Fibroblast of the aortic adventitia (primary cell): ENCODE measurements around the gene CSNK1A1. TPM values are rescaled to one million over a fixed set of nuclear protein-coding genes. Genes with fewer than 3 reads are reported as not detected.
"Not testable (repeated sequence)": the region's sequence is repeated elsewhere in the genome, so short reads cannot be mapped to it uniquely, and the experiment has no call there.

Source experiments
- DNase-seq: peaks from one replicate; pipeline ENCODE4 v3.0.0-alpha.2; 2010; ENCODE audit warnings: low read depth
- H3K4me3 ChIP-seq: 2 replicates; pipeline ENCODE4 v1.5.1; 2011; ENCODE audit warnings: low read depth, mild to moderate bottlenecking, control low read depth, low read length, moderate library complexity
- total RNA-seq: library from RNA; depleted of rRNA; stranded (reverse); fragments of >200 nt; gene quantifications from 2 replicates; pipeline ENCODE4 v1.2.3, GENCODE V29; 2012; ENCODE audit warnings: low replicate concordance
- TF ChIP-seq, protein P1 (sequence below): IDR thresholded peaks from 2 replicates; pipeline ENCODE4 v1.5.1; 2011; ENCODE audit warnings: mild to moderate bottlenecking, low read length, control low read depth, inconsistent platforms; ENCODE audit not compliant: insufficient read depth

The CSNK1A1 gene
- total RNA-seq, 1 donor: 394 TPM

DNA sequence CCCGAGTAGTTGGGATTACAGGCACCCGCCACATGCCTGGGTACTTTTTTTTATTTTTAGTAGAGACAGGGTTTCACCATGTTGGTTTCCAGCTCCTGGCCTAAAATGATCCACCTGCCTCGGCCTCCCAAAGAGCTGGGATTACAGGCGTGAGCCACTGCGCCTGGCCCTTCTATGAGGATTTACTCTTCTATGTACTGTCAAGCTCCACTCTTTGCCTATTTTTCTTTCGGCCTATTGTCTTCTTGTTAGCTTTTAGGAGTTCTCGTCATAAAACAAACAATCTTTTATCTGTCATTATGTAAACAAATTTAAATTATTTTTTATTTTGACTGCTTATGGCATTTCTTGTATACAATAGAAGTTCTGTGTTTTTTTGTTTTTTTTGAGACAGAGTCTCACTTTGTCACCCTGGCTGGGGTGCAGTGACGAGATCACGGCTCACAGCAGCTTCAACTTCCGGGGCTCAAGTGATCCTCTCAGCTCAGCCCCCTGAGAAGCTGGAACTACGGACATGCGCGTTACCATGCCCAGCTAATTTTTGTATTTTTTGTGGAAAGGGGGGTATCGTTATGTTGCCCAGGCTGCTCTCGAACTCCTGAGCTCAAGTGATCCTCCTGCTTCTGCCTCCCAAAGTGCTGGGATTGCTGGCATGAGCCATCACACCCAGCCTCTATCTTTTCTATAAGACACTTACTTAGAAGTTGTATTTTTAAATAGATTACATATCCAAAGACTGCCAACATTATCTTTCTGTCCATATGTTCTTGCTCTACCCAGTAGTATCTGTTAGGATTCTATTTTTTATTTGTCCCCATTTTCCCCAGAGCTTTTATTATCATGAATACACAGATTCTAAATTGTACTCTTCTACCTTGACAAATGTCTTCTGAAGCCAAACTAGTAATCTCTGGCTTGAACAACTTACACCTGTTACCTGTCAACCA is 29.2 kb downstream of the CSNK1A1 start:
- TF ChIP-seq, protein P1, sequence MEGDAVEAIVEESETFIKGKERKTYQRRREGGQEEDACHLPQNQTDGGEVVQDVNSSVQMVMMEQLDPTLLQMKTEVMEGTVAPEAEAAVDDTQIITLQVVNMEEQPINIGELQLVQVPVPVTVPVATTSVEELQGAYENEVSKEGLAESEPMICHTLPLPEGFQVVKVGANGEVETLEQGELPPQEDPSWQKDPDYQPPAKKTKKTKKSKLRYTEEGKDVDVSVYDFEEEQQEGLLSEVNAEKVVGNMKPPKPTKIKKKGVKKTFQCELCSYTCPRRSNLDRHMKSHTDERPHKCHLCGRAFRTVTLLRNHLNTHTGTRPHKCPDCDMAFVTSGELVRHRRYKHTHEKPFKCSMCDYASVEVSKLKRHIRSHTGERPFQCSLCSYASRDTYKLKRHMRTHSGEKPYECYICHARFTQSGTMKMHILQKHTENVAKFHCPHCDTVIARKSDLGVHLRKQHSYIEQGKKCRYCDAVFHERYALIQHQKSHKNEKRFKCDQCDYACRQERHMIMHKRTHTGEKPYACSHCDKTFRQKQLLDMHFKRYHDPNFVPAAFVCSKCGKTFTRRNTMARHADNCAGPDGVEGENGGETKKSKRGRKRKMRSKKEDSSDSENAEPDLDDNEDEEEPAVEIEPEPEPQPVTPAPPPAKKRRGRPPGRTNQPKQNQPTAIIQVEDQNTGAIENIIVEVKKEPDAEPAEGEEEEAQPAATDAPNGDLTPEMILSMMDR: no peak

DNA sequence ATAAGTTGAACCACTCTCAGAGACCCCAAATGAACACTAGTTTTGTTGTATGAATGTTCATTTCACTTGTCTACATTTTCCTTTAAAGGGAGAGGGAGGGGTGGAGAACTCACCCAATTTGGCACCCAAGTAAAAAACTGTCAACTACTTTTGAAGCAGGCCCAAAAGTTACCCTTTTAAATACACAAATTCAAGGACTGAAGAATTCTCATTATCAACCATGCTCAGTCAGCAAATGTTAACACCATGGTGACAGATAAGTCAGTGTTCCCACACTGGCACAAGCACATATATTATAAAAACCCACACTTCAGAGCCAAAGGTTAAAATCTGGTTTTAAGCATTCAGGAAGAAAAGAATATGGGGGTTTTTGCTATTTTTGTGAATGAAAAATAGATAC is 31.6 kb downstream of the CSNK1A1 start:
- DNase-seq: no peak
- no peak overlapping the region for H3K4me3 ChIP-seq
- TF ChIP-seq, protein P1: no peak

More for the DNA sequence above, 29.2 kb downstream of the CSNK1A1 start:
- H3K4me3 ChIP-seq: no peak overlapping the region
- DNase-seq: no peak

DNA sequence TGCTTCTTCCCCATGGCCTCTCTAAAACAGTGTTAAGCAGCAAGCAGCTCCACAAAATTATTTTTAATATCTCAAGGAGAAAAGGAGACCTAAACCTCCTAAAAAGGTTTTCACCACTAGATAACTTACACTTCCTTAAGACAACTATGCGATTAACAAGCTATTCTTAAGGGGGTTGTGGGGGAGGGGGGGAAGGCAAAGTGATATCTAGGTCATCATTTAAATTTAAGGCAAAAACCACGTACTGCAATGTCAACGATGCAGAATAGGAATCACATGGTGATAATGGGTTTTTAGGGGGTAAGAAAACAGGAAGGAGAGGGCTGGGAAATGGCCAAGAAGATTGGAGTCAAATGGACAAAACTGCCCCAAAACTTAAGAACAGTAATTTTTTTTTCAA is 32.6 kb downstream of the CSNK1A1 start:
- H3K4me3 ChIP-seq: no peak overlapping the region
- TF ChIP-seq, protein P1: no peak
- no peak for DNase-seq

DNA sequence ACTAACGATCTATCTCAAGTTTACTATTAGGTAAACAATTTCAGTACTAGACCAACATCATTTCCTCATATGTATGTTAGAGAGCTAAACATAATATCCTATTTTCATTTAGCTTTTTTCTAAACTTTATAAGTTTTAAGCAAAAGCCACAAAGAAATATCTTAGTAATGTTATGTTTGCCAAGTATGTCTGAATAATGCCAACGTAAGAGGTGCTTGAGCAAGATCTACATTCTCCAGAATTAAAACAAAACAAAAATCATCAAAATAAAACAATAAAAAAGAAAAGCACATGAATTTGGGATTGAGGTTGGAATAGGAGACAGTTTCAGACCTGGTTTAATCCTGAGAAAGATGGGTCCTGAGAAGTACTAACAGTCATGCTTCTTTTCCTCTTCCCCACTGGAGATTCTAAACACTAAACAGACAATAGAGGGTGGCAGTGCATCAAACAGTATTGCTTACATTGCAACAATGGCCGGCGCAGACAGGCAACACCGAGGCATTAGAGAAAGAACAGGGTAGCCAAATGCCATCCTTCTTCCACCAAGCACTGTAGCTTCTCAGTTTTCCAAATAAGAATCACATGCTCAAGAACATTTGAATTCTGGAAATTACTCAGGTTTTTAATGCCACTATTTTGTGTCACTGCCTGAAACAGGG is 33.6 kb downstream of the CSNK1A1 start:
- peak; percentile 66 for DNase-seq
- H3K4me3 ChIP-seq: no peak overlapping the region
- TF ChIP-seq, protein P1: no peak

DNA sequence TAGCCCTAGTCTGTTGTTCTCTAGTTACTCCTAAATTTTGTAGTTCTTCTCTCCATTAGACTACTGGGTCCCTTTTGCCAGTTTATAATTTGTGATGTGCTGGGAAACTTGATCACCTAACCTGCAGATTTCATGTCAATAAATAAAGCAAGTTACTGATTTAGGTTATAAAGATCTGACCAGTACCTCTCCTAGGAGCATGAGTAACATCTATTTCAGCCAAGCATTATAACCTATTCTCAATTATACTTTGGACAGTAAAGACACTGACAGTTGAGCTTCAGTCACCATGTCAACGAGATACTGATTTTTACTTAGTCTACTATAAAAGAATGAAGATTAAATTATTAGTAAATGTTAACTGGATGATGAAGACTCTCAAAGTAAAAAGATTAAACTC is 36.7 kb downstream of the CSNK1A1 start:
- no peak overlapping the region for H3K4me3 ChIP-seq
- TF ChIP-seq, protein P1: no peak
- no peak for DNase-seq

DNA sequence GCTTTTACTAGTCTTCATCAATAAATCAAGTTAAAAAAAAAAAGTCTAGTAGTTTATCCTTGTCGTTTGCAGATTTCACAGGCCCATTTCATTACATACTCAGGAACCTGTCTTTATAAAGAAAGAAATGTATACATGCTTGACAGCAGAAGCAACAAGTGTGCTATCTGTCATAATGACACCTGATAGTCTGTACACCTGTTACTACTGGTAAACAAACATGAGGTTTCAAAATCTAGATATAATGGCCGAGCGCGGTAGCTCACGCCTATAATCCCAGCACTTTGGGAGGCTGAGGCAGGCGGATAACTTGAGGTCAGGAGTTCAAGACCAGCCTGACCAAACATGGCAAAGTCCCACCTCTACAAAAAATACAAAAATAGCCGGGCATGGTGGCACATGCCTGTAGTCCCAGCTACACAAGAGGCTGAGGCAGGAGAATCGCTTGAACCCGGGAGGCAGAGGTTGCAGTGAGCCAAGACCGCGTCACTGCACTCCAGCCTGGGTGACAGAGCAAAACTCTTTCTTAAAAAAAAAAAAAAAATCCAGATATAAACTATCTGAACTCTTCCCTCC is 37.8 kb downstream of the CSNK1A1 start:
- not testable (repeated sequence) for DNase-seq, H3K4me3 ChIP-seq

DNA sequence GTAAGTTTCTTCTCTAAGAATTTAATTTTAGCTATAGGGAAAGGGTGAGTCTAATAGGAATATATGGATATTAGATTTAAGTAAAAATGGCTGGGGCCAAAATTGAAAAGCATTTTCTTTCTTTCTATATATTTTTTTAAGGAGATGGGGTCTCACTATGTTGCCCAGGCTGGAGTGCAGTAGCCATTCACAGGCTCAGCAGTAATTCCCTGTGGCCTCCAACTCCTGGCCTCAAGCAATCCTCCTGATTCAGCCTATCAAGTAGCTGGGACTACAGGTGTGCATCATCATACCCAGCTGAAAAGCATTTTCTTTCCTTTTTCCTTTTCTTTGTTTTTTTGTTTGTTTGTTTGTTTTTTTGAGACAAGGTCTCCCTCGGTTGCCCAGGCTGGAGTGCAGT is 41.1 kb downstream of the CSNK1A1 start:
- H3K4me3 ChIP-seq: no peak overlapping the region
- TF ChIP-seq, protein P1: no peak
- DNase-seq: no peak
